A549 treated with AZD9567 at 1 μM for 4 hours (cell line): ENCODE data around the gene ACMSD. TPM values are rescaled to one million over a fixed set of nuclear protein-coding genes. Genes with fewer than 3 reads are reported as not detected.

ENCODE experiments used
- total RNA-seq: library from RNA; stranded (reverse); fragments of 200-300 nt; extraction: Qiagen RNA extraction; gene quantifications from 5 replicates; pipeline ENCODE4 v1.2.3, GENCODE V29; 2022; ENCODE audit not compliant: insufficient read depth

ACMSD gene
- total RNA-seq: not detected in 5 replicates

GRCh38 chr2:134838143-134838620, at the start of gene ACMSD:
TSS of gene ACMSD (plus strand) at chr2:134838616. CDS start at chr2:134838683, 67 bp downstream.

DNA sequence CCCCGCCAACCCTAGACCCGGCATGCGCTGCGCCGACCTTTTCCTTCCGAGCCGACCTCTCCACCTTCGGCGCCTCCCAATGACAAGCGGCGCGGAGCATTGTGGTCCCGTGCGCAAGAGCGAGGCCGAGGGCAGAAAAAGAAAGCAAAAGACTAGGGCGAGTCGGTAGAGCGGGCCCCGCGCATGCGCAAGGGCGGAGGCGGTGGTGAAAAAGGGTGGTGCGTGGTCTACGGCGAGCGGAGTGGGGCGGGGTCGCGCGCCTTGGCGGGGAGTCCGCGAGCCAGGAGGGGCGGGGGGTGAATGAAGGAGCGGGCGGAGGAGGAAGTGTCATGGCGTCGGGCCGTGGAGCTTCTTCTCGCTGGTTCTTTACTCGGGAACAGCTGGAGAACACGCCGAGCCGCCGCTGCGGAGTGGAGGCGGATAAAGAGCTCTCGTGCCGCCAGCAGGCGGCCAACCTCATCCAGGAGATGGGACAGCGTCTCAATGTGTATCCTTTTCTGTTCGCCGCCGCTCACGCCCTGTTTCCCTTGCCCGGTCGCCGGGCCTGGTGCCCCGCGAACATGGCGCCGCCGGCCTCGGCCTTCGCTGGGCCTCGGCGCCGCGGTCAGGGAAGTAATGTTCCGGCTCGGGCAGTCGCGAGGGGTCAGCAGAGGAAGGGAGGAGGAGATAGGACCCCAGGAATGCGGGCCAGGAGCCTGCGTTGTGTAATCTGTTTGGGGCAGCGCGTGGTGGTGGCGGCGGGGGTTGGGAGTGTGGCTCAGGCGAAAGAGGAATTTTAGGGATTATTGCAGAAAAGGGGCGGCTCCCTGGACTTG, 80.3 kb downstream of the ACMSD start, which contains the start of gene CCNT2:
Gene CCNT2 (plus strand): TSS at position 297 of the 815 bp plus-strand sequence. CDS start 33 bp downstream, at position 330.

Other genes with a start within 250 kb of the ACMSD start
- gene TMEM163, start 119.6 kb upstream of the ACMSD start, total RNA-seq: 0.05 to 0.17 TPM (median 0.13 TPM) in 4 of 5 replicates, not detected in the other
- gene CCNT2, start 80.2 kb downstream of the ACMSD start, total RNA-seq: 8.7 to 13.4 TPM (median 11.6 TPM) in 5 replicates
- gene MAP3K19, start 208.8 kb downstream of the ACMSD start, total RNA-seq: not detected in 5 replicates
- 25.2 to 28.0 TPM (median 26.0 TPM) in 5 replicates for gene RAB3GAP1, start 213.7 kb downstream of the ACMSD start, total RNA-seq